Dedifferentiated amniotic fluid mesenchymal stem cell (primary cell): ENCODE measurements around the gene VAV2.

ENCODE experiments used
- DNase-seq: peaks from one replicate; pipeline ENCODE4 v3.0.0-alpha.2; 2016; ENCODE audit errors: extremely low spot score

The VAV2 gene

GRCh38 chr9:133874659-133875058 lies 117.5 kb downstream of the VAV2 start:
- DNase-seq: no peak

GRCh38 chr9:133874060-133874657 lies 118.0 kb downstream of the VAV2 start:
- peak; percentile 21 for DNase-seq

GRCh38 chr9:133873461-133873891 lies 118.6 kb downstream of the VAV2 start:
- no peak for DNase-seq

- DNase-seq: no peak
Observed at GRCh38 chr9:133873009-133873408, 119.1 kb downstream of the VAV2 start.

GRCh38 chr9:133870598-133871595 lies 121.2 kb downstream of the VAV2 start:
- no peak for DNase-seq

- no peak for DNase-seq
Observed at GRCh38 chr9:133869674-133870405, 122.3 kb downstream of the VAV2 start.

- no peak for DNase-seq
Observed at GRCh38 chr9:133868203-133868602, 123.9 kb downstream of the VAV2 start.

GRCh38 chr9:133866946-133867345 lies 125.2 kb downstream of the VAV2 start:
- DNase-seq: no peak

GRCh38 chr9:133864011-133864410 lies 128.1 kb downstream of the VAV2 start:
- DNase-seq: no peak

- no peak for DNase-seq
Observed at GRCh38 chr9:133863257-133863592, 128.9 kb downstream of the VAV2 start.

- no peak for DNase-seq
Observed at GRCh38 chr9:133862585-133863256, 129.4 kb downstream of the VAV2 start.

- DNase-seq: no peak
Observed at GRCh38 chr9:133861692-133862091, 130.4 kb downstream of the VAV2 start.

- no peak for DNase-seq
Observed at GRCh38 chr9:133861086-133861485, 131.0 kb downstream of the VAV2 start.

GRCh38 chr9:133858771-133859170 lies 133.4 kb downstream of the VAV2 start:
- DNase-seq: no peak

GRCh38 chr9:133857639-133858038 lies 134.5 kb downstream of the VAV2 start:
- no peak for DNase-seq

- no peak for DNase-seq
Observed at GRCh38 chr9:133856798-133857197, 135.3 kb downstream of the VAV2 start.

GRCh38 chr9:133855802-133856521 lies 136.2 kb downstream of the VAV2 start:
- peak; percentile 76 for DNase-seq

GRCh38 chr9:133855371-133855770 lies 136.8 kb downstream of the VAV2 start:
- no peak for DNase-seq

- no peak for DNase-seq
Observed at GRCh38 chr9:133854765-133855164, 137.4 kb downstream of the VAV2 start.

- DNase-seq: no peak
Observed at GRCh38 chr9:133854048-133854447, 138.1 kb downstream of the VAV2 start.

- no peak for DNase-seq
Observed at GRCh38 chr9:133853331-133853730, 138.8 kb downstream of the VAV2 start.
